GM12872 (cell line): ENCODE data around the gene MPEG1.

ENCODE experiments used
- TF ChIP-seq, protein P1 (sequence below): IDR thresholded peaks from 3 replicates; pipeline ENCODE4 v1.5.1; 2011; ENCODE audit warnings: low read depth, mild to moderate bottlenecking, low read length, moderate library complexity; ENCODE audit not compliant: insufficient read depth

The MPEG1 gene

DNA sequence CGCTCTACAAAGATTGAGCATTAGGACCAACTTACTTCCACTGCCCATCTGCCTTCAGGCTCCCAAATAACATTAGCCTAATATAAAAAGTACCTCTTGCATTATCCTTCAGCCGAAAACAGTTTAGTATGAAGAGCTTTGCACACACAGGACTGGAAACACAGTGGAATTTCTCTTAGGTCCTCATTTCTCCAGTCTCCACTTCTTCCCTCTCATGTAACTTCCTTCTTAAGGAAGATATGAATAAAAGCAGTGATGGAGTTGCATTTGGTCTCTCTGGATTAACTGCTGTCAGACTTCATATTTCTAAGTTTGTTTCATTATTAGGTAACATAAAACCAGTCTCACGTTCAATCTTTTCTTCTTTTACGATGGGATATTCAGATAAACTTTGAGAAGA lies 5.6 kb upstream of the MPEG1 start:
- TF ChIP-seq, protein P1, sequence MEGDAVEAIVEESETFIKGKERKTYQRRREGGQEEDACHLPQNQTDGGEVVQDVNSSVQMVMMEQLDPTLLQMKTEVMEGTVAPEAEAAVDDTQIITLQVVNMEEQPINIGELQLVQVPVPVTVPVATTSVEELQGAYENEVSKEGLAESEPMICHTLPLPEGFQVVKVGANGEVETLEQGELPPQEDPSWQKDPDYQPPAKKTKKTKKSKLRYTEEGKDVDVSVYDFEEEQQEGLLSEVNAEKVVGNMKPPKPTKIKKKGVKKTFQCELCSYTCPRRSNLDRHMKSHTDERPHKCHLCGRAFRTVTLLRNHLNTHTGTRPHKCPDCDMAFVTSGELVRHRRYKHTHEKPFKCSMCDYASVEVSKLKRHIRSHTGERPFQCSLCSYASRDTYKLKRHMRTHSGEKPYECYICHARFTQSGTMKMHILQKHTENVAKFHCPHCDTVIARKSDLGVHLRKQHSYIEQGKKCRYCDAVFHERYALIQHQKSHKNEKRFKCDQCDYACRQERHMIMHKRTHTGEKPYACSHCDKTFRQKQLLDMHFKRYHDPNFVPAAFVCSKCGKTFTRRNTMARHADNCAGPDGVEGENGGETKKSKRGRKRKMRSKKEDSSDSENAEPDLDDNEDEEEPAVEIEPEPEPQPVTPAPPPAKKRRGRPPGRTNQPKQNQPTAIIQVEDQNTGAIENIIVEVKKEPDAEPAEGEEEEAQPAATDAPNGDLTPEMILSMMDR, result no peak

DNA sequence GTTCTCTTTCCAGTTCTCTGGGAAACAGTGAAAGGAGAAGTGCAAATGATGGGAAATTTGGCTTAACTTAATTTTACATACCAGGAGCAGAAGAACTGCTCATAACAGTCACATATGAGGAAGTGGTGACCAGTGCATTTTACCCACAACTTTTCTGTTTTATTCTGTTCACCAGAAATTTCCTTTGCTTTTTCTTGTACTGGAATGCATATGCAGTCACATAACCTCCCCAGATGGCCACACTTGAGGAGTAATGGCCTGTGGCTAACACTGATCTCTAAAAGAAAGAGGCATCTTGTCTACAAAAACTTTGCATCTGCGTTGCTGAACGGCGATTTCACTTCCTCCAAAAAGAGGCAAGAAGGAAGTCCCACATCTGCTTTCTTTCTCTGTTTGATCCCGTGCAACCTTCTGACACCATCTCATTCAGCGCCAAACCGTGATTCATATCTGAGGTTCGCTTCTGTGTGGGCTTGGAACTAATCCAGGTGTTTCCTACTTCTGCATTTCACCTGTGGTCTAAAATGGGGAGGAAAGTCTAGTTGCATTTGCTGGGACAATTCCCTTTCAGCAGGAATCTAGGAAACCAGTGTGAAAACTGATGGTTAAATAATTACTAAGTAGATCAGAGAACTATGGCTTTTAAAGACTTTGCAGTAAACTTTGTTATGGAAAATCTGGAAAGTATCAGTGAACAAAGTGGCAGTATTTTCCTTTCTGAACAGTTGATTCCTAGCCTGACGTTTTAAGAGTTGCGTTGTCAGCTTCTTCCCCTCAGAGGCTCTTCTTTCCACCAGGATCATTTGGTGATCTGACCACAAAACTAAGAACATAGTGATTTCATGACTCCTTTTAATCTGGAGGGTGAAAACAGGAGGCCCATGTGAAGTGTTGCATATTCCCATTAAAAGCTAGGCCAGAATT lies 4.2 kb upstream of the MPEG1 start:
- TF ChIP-seq, protein P1, result no peak

DNA sequence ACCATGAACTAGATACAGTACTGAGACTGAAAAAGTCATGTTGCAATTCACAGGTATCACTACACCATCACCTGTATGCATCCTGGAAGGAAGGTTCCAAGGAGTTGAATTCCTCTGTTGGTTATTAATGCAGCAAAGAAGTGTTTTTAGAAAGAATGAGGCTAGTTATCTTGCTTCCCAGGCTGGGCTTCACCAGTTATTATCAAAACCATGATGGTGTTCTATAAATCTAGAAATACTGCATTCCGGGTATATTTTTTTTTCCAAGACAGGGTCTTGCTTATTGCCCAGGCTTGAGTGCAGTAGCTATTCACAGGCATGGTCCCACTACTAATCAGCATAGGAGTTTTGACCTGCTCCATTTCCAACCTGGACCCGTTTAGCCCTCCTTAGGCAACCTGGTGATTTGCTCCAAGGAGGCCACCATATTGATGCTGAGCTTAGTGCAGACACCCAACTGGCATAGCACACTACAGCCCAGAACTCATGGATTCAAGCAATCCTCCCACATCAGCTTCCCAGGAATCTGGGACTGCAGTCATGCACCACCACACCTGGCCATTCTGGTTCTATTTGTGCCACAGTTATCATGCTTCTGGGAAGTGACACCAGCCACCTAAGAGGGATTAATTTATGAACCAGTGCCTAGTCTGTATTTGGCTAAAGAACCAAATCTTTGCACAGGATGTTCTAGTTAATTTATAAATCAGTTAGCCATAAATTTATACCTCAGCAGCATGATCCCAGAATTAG lies 1.6 kb upstream of the MPEG1 start:
- TF ChIP-seq, protein P1, result no peak

DNA sequence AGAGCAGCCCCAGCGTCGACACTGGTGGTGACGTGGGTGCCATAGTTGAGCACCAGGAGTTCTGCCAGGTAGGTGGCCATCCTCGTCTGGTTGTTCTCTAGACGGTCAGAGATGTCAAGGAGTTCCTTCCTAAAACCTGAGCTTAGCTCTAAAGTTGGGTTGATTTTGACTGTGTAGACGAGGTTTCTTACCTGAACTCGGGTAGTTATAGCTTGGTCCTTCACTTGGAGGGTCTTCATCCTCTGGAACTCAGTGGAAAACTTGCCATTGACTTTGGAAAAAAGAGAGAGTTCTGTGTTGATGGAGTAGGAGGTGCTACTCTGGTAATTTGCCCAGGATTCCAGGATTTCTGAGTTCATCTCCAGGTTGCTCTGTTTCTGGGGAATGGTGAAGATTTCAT lies 505 bp downstream of the MPEG1 start:
- TF ChIP-seq, protein P1, result no peak

DNA sequence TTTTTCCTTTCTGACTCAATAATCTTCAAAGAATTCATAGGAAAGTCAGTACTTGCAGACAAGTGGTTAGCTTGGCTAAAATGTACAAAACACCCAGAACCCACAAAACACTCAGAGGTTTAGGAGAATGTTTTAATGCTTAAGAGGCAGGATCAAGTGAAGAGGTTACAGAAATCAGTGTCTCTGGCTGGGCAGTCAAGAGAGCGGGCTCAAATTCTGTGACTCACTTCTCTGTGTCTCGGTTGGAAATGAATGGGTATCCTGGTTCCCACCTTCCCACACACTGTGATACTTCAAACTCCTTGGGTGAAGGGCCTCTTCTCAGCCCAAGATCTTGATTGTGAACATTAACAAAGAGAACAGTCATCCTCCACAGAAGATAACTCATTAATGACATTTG lies 3.8 kb downstream of the MPEG1 start:
- TF ChIP-seq, protein P1, result no peak

DNA sequence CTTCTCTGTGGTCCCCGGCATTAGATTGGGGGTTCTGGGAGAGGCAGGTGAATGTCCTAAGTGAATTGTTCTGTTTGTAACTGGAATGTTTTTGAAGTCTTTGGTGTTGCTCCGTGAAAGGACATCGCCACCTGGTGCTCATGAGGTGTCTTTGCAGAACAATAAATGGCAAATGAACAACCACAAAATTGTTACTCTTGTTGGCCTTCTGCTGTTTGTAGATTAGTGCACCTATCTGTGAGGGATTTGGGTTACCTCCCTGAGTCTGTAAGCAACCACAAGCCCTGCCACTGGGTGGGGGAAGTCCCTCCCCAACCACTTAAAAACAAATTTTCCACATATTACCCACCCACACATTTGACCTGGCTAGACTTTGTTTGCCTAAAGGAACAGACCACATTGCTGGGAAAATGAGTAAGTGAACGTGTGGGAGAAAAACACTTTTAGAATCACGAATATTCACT lies 4.7 kb downstream of the MPEG1 start:
- TF ChIP-seq, protein P1, result peak; percentile 83

DNA sequence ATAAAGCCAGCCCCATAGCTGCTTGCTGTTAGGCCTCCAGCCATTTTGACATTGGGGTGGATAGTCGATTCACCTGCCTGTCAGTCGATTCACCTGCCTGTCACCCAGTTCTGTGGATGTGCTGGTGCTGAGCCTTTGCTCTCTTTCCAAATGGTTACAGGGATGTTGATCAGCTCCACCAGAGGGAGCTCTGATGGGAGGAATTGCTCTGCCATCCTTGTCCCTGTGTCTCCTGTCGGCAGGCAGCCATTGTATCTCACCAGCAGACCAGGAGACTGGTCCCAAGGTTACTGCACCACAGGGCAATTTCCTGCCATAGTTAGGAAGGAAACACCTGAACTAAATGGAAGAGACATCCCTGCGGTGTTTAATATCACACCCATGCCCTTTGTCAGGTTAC lies 6.1 kb downstream of the MPEG1 start:
- TF ChIP-seq, protein P1, result peak; percentile 74
